Astrocyte of the spinal cord (primary cell): ENCODE measurements around the gene ATRNL1.

Source experiments
- DNase-seq: peaks from one replicate; pipeline ENCODE4 v3.0.0; 2011; ENCODE audit warnings: low read depth, low spot score
- H3K4me3 ChIP-seq: 2 replicates; pipeline ENCODE4 v1.5.1; 2011; ENCODE audit warnings: low read depth, mild to moderate bottlenecking, low read length, moderate library complexity
- CTCF ChIP-seq: IDR thresholded peaks from 2 replicates; pipeline ENCODE4 v1.5.1; 2012; ENCODE audit warnings: low read depth, mild to moderate bottlenecking, low read length, inconsistent platforms
- in situ Hi-C: cut with HindIII; loops from 2 replicates; pipeline ENCODE4 v1.10.0; 2017; ENCODE audit warnings: low sequenced_read_pairs

Gene ATRNL1

GRCh38 chr10:115982076-115982475 lies 888.9 kb downstream of the ATRNL1 start:
- H3K4me3 ChIP-seq: no peak overlapping the region
- in situ Hi-C loops: no loop called here
- no peak for DNase-seq
- no peak for TF ChIP-seq CTCF

- no peak overlapping the region for H3K4me3 ChIP-seq
- in situ Hi-C loops: no loop called here
- no peak for TF ChIP-seq CTCF
- DNase-seq: no peak
Observed at GRCh38 chr10:115982526-115982925, 889.4 kb downstream of the ATRNL1 start.

- in situ Hi-C loops: no loop called here
- no peak for TF ChIP-seq CTCF
- no peak overlapping the region for H3K4me3 ChIP-seq
- DNase-seq: peak; percentile 1
Observed at GRCh38 chr10:115985786-115986185, 892.6 kb downstream of the ATRNL1 start.

- H3K4me3 ChIP-seq: no peak overlapping the region
- DNase-seq: no peak
- in situ Hi-C loops: no loop called here
- TF ChIP-seq CTCF: no peak
Observed at GRCh38 chr10:115988380-115988779, 895.2 kb downstream of the ATRNL1 start.

- TF ChIP-seq CTCF: no peak
- no peak overlapping the region for H3K4me3 ChIP-seq
- in situ Hi-C loops: no loop called here
- DNase-seq: peak; percentile 30
Observed at GRCh38 chr10:115989621-115990020, 896.5 kb downstream of the ATRNL1 start.

GRCh38 chr10:115992236-115992986 lies 899.2 kb downstream of the ATRNL1 start:
- in situ Hi-C loops: no loop called here
- no peak overlapping the region for H3K4me3 ChIP-seq

More at GRCh38 chr10:115992236-115992986, 899.2 kb downstream of the ATRNL1 start:
- TF ChIP-seq CTCF: no peak
- DNase-seq: no peak
